Measurements from ENCODE around the gene C2orf78. TPM values are rescaled to one million over a fixed set of nuclear protein-coding genes. Genes with fewer than 3 reads are reported as not detected.

Gene C2orf78
- total and polyA plus RNA-seq, 10 of the 15 experiments (the other 5 are each of a cell fraction or from before 2014, with no cell fraction given) = 0.08 to 0.82 (median 0.40) TPM

DNA sequence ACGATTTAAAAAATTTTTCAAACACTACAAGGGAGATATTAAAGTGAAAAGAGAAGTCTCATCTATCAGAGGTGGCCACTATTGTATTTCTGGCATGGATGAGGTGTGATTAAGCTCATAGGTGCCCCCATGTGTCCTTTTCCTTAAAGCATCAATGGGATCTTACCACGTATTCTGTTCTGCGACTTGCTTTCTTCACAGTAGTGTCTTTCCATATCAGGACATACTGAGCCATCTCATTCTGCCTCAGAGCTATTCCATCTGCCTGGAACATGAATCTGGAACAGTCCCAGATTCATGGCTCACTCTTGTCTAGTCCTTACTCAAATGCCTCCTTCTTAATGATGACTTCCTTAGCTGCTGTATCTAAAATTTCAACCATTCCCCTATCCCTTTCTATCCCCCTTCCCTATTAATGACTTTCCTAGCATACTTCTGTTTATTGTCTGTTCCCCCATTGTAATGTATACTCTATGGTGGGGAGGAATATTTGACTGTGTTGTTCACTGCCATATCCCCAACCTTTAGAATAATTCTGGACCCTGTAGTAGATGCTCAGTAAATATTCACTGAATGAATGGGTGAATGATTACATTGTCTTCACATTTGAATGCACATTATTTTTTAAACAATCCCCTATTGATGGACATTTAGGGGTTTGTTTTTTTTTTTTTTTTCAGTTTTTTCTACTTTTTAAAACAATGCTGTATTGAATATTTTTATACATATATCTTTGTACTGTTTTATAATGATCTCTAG, 55.8 kb downstream of the C2orf78 start:
- no peak for ATAC-seq

More for the DNA sequence above, 55.8 kb downstream of the C2orf78 start:
- CTCF ChIA-PET = interaction anchor here (0.6 to 2.7 kb wide), 6 partner anchors 13 to 156 kb away, joined by 3 to 36 read pairs (median 4); no protein-coding TSS in a partner anchor
- no peak overlapping the region for H3K4me2 ChIP-seq (ENCODE audit: control insufficient read depth, insufficient read depth)
- intact Hi-C loops (cut with micrococcal nuclease; ENCODE audit: unreplicated experiment) (no loop called here), in situ Hi-C loops (cut with MboI) (no loop called here)
- H3K4me1 ChIP-seq (ENCODE audit: control insufficient read depth, insufficient read depth, low read length) = no peaks in the 10 kb centered on the region
- no peak overlapping the region for H3K27ac ChIP-seq (ENCODE audit: control insufficient read depth, insufficient read depth)
- DNase-seq (ENCODE audit: low read depth, low spot score) (no peak), FAIRE-seq (peak; percentile 31)
- H3K27me3 ChIP-seq (replicated peaks in 1 of 2; ENCODE audit: control insufficient read depth in 2 of 2, insufficient read depth in 2 of 2, low read length in 1 of 2) = no peaks in the 10 kb centered on the region
- no TSS peak for BruUV-seq (replicated peaks)
- no peaks in the 10 kb centered on the region for H4K20me1 ChIP-seq (ENCODE audit: control insufficient read depth, insufficient read depth)
- RAD21 ChIA-PET (ENCODE audit: unreplicated experiment) = interaction anchor here (1.0 to 1.5 kb wide), 3 partner anchors 11 to 342 kb away, joined by 3 to 4 read pairs (median 4); partner anchors contain the start of gene STAMBP
- H3K36me3 ChIP-seq (ENCODE audit: control insufficient read depth in 2 of 2, insufficient read depth in 2 of 2, low read length in 1 of 2) = peaks cover 0 to 11% of the 10 kb centered on the region in 2 experiments
- no peak overlapping the region for H3K4me3 ChIP-seq
- SMC1A ChIA-PET (ENCODE audit: uncharacterized antibody, unreplicated experiment) = interaction anchor here (0.6 to 2.0 kb wide), 4 partner anchors 12 to 147 kb away, joined by 3 to 5 read pairs (median 4); partner anchors contain the start of gene STAMBP
- no peak for TF ChIP-seq SMAD1 (IDR thresholded peaks at IDR 0.05; ENCODE audit: low read depth, partially characterized antibody)
- no peak for TF ChIP-seq RUNX3 (IDR thresholded peaks at IDR 0.05; ENCODE audit: low read length)
- no peak for TF ChIP-seq NR2C1 (IDR thresholded peaks at IDR 0.05)
- no peak for TF ChIP-seq WRNIP1 (IDR thresholded peaks at IDR 0.05; ENCODE audit: borderline replicate concordance, low read depth, low read length)
- no peak for TF ChIP-seq BCL3 (IDR thresholded peaks at IDR 0.05; ENCODE audit: borderline replicate concordance, insufficient read depth, low read depth, low read length, poor library complexity, severe bottlenecking)
- TF ChIP-seq, protein P1, sequence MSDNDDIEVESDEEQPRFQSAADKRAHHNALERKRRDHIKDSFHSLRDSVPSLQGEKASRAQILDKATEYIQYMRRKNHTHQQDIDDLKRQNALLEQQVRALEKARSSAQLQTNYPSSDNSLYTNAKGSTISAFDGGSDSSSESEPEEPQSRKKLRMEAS (IDR thresholded peaks at IDR 0.05; ENCODE audit: low read depth, low read length) = no peak
- TF ChIP-seq FOXM1 (IDR thresholded peaks at IDR 0.05; ENCODE audit: low read depth, low read length) = no peak
- TF ChIP-seq ZBTB4 (CRISPR knock-in tag; IDR thresholded peaks at IDR 0.05) = no peak
- TF ChIP-seq RFX5 (IDR thresholded peaks at IDR 0.05; ENCODE audit: low read depth, low read length) = no peak
- no peak for TF ChIP-seq NFYB (IDR thresholded peaks at IDR 0.05; ENCODE audit: insufficient read depth, low read depth, low read length)
- TF ChIP-seq NFXL1 (IDR thresholded peaks at IDR 0.05; ENCODE audit: borderline replicate concordance) = no peak
- no peak for TF ChIP-seq BACH1 (IDR thresholded peaks at IDR 0.05; ENCODE audit: borderline replicate concordance)
- TF ChIP-seq, protein P2, sequence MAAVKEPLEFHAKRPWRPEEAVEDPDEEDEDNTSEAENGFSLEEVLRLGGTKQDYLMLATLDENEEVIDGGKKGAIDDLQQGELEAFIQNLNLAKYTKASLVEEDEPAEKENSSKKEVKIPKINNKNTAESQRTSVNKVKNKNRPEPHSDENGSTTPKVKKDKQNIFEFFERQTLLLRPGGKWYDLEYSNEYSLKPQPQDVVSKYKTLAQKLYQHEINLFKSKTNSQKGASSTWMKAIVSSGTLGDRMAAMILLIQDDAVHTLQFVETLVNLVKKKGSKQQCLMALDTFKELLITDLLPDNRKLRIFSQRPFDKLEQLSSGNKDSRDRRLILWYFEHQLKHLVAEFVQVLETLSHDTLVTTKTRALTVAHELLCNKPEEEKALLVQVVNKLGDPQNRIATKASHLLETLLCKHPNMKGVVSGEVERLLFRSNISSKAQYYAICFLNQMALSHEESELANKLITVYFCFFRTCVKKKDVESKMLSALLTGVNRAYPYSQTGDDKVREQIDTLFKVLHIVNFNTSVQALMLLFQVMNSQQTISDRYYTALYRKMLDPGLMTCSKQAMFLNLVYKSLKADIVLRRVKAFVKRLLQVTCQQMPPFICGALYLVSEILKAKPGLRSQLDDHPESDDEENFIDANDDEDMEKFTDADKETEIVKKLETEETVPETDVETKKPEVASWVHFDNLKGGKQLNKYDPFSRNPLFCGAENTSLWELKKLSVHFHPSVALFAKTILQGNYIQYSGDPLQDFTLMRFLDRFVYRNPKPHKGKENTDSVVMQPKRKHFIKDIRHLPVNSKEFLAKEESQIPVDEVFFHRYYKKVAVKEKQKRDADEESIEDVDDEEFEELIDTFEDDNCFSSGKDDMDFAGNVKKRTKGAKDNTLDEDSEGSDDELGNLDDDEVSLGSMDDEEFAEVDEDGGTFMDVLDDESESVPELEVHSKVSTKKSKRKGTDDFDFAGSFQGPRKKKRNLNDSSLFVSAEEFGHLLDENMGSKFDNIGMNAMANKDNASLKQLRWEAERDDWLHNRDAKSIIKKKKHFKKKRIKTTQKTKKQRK (IDR thresholded peaks at IDR 0.05; ENCODE audit: low read depth, low read length) = no peak
- no peak overlapping the region for H3K9ac ChIP-seq (ENCODE audit: control insufficient read depth, insufficient read depth, low read length)
- WGBS (ENCODE audit: insufficient coverage, insufficient replicate concordance, low lambda C conversion rate, missing lambda C conversion rate) = 70% methylated on average over 3 of the region's 3 CpGs
- H3K9me3 ChIP-seq (replicated peaks; ENCODE audit: control insufficient read depth, insufficient read depth, low read length) = no peaks in the 10 kb centered on the region
- H3K79me2 ChIP-seq (ENCODE audit: control insufficient read depth, insufficient read depth, low read length) = no peaks in the 10 kb centered on the region; the same call in 1 of the 2 replicates
- POLR2A ChIA-PET = interaction anchor here (0.6 kb wide), 1 partner anchor 18 kb away, joined by 5 read pairs; no protein-coding TSS in a partner anchor
- no peak overlapping the region for H2AFZ ChIP-seq (ENCODE audit: control insufficient read depth, low read depth, low read length)
